ENCODE data around the gene IMPA2.
"Not testable (repeated sequence)": the region's sequence is repeated elsewhere in the genome, so short reads cannot be mapped to it uniquely, and the experiment has no call there.

IMPA2 gene

GRCh38 chr18:12029786-12030584 lies 48.7 kb downstream of the IMPA2 start:
- no peak for DNase-seq (ENCODE audit: low spot score)

- no peak for DNase-seq (ENCODE audit: low spot score)
Measured at GRCh38 chr18:12030670-12031069, 49.4 kb downstream of the IMPA2 start.

GRCh38 chr18:12031181-12031580 lies 49.9 kb downstream of the IMPA2 start:
- DNase-seq (ENCODE audit: low spot score), result no peak

GRCh38 chr18:12031846-12032245 lies 50.5 kb downstream of the IMPA2 start:
- no peak for DNase-seq (ENCODE audit: low spot score)

GRCh38 chr18:12032786-12033642 lies 51.7 kb downstream of the IMPA2 start:
- peak; percentile 28 for DNase-seq (ENCODE audit: low spot score)

GRCh38 chr18:12033643-12034025 lies 52.3 kb downstream of the IMPA2 start:
- DNase-seq (ENCODE audit: low spot score), result no peak

GRCh38 chr18:12034241-12035100 lies 53.2 kb downstream of the IMPA2 start:
- DNase-seq (ENCODE audit: low spot score), result no peak

GRCh38 chr18:12035481-12035880 lies 54.2 kb downstream of the IMPA2 start:
- DNase-seq (ENCODE audit: low spot score), result no peak

- no peak for DNase-seq (ENCODE audit: low spot score)
Measured at GRCh38 chr18:12036201-12036751, 55.0 kb downstream of the IMPA2 start.

GRCh38 chr18:12038082-12038638 lies 56.9 kb downstream of the IMPA2 start:
- DNase-seq (ENCODE audit: low spot score), result no peak

- DNase-seq (ENCODE audit: low spot score), result peak; percentile 70
Measured at GRCh38 chr18:12038639-12039539, 57.6 kb downstream of the IMPA2 start.

- not testable (repeated sequence) for DNase-seq (ENCODE audit: low spot score)
Measured at GRCh38 chr18:12039540-12039930, 58.2 kb downstream of the IMPA2 start.

GRCh38 chr18:12041561-12041960 lies 60.3 kb downstream of the IMPA2 start:
- DNase-seq (ENCODE audit: low spot score), result no peak

GRCh38 chr18:12043811-12044210 lies 62.5 kb downstream of the IMPA2 start:
- DNase-seq (ENCODE audit: low spot score), result no peak

- DNase-seq (ENCODE audit: low spot score), result no peak
Measured at GRCh38 chr18:12044591-12044990, 63.3 kb downstream of the IMPA2 start.

GRCh38 chr18:12046046-12046750 lies 64.9 kb downstream of the IMPA2 start:
- no peak for DNase-seq (ENCODE audit: low spot score)

GRCh38 chr18:12046751-12047335 lies 65.5 kb downstream of the IMPA2 start:
- DNase-seq (ENCODE audit: low spot score), result no peak

- DNase-seq (ENCODE audit: low spot score), result no peak
Measured at GRCh38 chr18:12048010-12048826, 66.9 kb downstream of the IMPA2 start.

- peak; percentile 58 for DNase-seq (ENCODE audit: low spot score)
Measured at GRCh38 chr18:12048827-12049175, 67.5 kb downstream of the IMPA2 start.
